Panc1 (cell line): ENCODE measurements around the gene PHC2. TPM values are rescaled to one million over a fixed set of nuclear protein-coding genes. Genes with fewer than 3 reads are reported as not detected.

ENCODE experiments used
- ATAC-seq: fragments of 200-7000 bp; cut with Tn5 transposase; 2 replicates; pipeline ENCODE4 v1.9.1; 2020; ENCODE audit warnings: mild to moderate bottlenecking, moderate library complexity
- BruUV-seq: library from RNA; stranded (reverse); fragments of 400-500 nt; replicated peaks from 2 replicates; lab custom pipeline; 2021; lab: Mats Ljungman, UMichigan
- CTCF ChIA-PET: fragments of 300-600 bp; sonication (Branson Sonifier 250); formaldehyde crosslinking; loops from one replicate; lab custom pipeline; 2022; ENCODE audit warnings: antibody characterized with exemption; lab: Charles Lee
- POLR2A ChIA-PET: fragments of 300-600 bp; sonication (Branson Sonifier 250); formaldehyde crosslinking; loops from one replicate; lab custom pipeline; 2022; ENCODE audit warnings: antibody characterized with exemption; lab: Charles Lee
- DNase-seq: peaks from one replicate; pipeline ENCODE4 v3.0.0-alpha.2; 2010; ENCODE audit warnings: low read depth, low spot score
- H3K27ac ChIP-seq: 2 replicates; pipeline ENCODE4 v1.5.1; 2011; ENCODE audit warnings: mild to moderate bottlenecking, low read length, inconsistent platforms
- H3K27me3 ChIP-seq: fragments of 200-500 bp; sonication (Bioruptor generic); 2 replicates; pipeline ENCODE4 v1.6.0; 2014; ENCODE audit warnings: low read length, inconsistent platforms; ENCODE audit not compliant: control insufficient read depth, insufficient read depth
- H3K36me3 ChIP-seq: fragments of 200-500 bp; sonication (Bioruptor generic); 2 replicates; pipeline ENCODE4 v1.5.1; 2014; ENCODE audit warnings: inconsistent platforms, mild to moderate bottlenecking, low read length, moderate library complexity; ENCODE audit not compliant: control insufficient read depth, insufficient read depth
- H3K4me1 ChIP-seq: 2 replicates; pipeline ENCODE4 v1.5.1; 2011; ENCODE audit warnings: inconsistent platforms, mild to moderate bottlenecking, low read length, moderate library complexity; ENCODE audit not compliant: control insufficient read depth, insufficient read depth
- H3K4me3 ChIP-seq, 2 experiments: 2 replicates each; pipeline ENCODE4 v1.5.1; 2011 to 2012; ENCODE audit warnings: low read depth in 2 of 2, low read length in 2 of 2, mild to moderate bottlenecking in 2 of 2, inconsistent platforms in 1 of 2, moderate library complexity in 1 of 2
- H3K9me3 ChIP-seq: fragments of 200-500 bp; sonication (Bioruptor generic); 2 replicates; pipeline ENCODE4 v1.5.1; 2014; ENCODE audit warnings: low read depth, mild to moderate bottlenecking, inconsistent platforms, low read length, moderate library complexity; ENCODE audit not compliant: control insufficient read depth, insufficient read depth
- CTCF ChIP-seq: fragments of 450-650 bp; IDR thresholded peaks from 2 replicates; pipeline ENCODE4 v1.5.1; 2017; ENCODE audit warnings: mild to moderate bottlenecking
- POLR2AphosphoS5 ChIP-seq: IDR thresholded peaks from 2 replicates; pipeline ENCODE4 v1.6.1; 2012; ENCODE audit warnings: mild to moderate bottlenecking, low read depth, low read length, moderate library complexity
- REST ChIP-seq, 2 experiments: IDR thresholded peaks; 2 replicates each; pipeline ENCODE4 v1.6.1; 2011 to 2012; ENCODE audit warnings: low read depth in 2 of 2, control low read depth in 1 of 2, low read length in 1 of 2, mild to moderate bottlenecking in 1 of 2, moderate library complexity in 1 of 2; ENCODE audit not compliant: insufficient read depth in 1 of 2
- SIN3A ChIP-seq: IDR thresholded peaks from 2 replicates; pipeline ENCODE4 v1.6.1; 2012; ENCODE audit warnings: low read depth, mild to moderate bottlenecking, low read length, moderate library complexity, borderline replicate concordance; ENCODE audit not compliant: insufficient read depth
- TCF7L2 ChIP-seq: IDR thresholded peaks from 2 replicates; pipeline ENCODE4 v1.6.1; 2011; ENCODE audit warnings: mild to moderate bottlenecking, low read depth, low read length, inconsistent platforms
- in situ Hi-C: cut with HindIII; loops from 2 replicates; pipeline ENCODE4 v1.10.0; 2016; ENCODE audit warnings: low sequenced_read_pairs, low pct_unique_long_range_greater_than_20kb
- intact Hi-C: fragments of 100-400 bp; cut with micrococcal nuclease; formaldehyde crosslinking; loops from one replicate; pipeline ENCODE4 v1.10.0; 2022; ENCODE audit not compliant: unreplicated experiment
- total RNA-seq: library from RNA; stranded (reverse); gene quantifications from one replicate; pipeline ENCODE4 v1.2.1, GENCODE V29; 2021; ENCODE audit not compliant: unreplicated experiment

The PHC2 gene
- total RNA-seq, 1 experiment from 2014 or later: 122 TPM

GRCh38 chr1:33378976-33379375 is 51.9 kb downstream of the PHC2 start:
- no peaks in the 10 kb centered on the region for H3K36me3 ChIP-seq
- no peaks in the 10 kb centered on the region for H3K9me3 ChIP-seq
- DNase-seq: no peak
- CTCF ChIA-PET: interaction anchor here (0.5 kb wide), 1 partner anchor 1373 kb away, joined by 4 read pairs; no protein-coding TSS in a partner anchor
- H3K27me3 ChIP-seq: no peaks in the 10 kb centered on the region
- no peak overlapping the region for H3K27ac ChIP-seq
- no peaks in the 10 kb centered on the region for H3K4me1 ChIP-seq
- peak; percentile 76; the same call in 1 of the 2 replicates for ATAC-seq
- TF ChIP-seq REST (IDR thresholded peaks at IDR 0.05; ENCODE audit: insufficient read depth in 1 of 2, low read depth in 2 of 2, low read length in 1 of 2): no peak
- no peak for TF ChIP-seq SIN3A
- no peak for TF ChIP-seq TCF7L2
- BruUV-seq: no TSS peak
- H3K4me3 ChIP-seq: no peak overlapping the region
- intact Hi-C loops: no loop called here
- POLR2A ChIA-PET: no interaction called here
- in situ Hi-C loops: no loop called here

- no peaks in the 10 kb centered on the region for H3K27me3 ChIP-seq
- intact Hi-C loops: no loop called here
- POLR2A ChIA-PET: no interaction called here
- DNase-seq (no peak), ATAC-seq (no peak)
- CTCF ChIA-PET: no interaction called here
- in situ Hi-C loops: no loop called here
- no peak overlapping the region for H3K4me3 ChIP-seq
- no peaks in the 10 kb centered on the region for H3K9me3 ChIP-seq
- TF ChIP-seq SIN3A (no peak), CTCF (no peak), REST (IDR thresholded peaks at IDR 0.05; ENCODE audit: insufficient read depth in 1 of 2, low read depth in 2 of 2, low read length in 1 of 2) (no peak), POLR2AphosphoS5 (no peak), TCF7L2 (no peak)
- H3K36me3 ChIP-seq: no peaks in the 10 kb centered on the region
- H3K27ac ChIP-seq: no peak overlapping the region
- no peaks in the 10 kb centered on the region for H3K4me1 ChIP-seq
- BruUV-seq: no TSS peak
Observed at GRCh38 chr1:33378524-33378923, 52.4 kb downstream of the PHC2 start.
